Heart right ventricle (tissue), 16 donors: ENCODE results near the gene SENP2. TPM values are rescaled to one million over a fixed set of nuclear protein-coding genes. Genes with fewer than 3 reads are reported as not detected.

Source experiments
- ATAC-seq, 8 donors: fragments of 200-7000 bp; cut with Tn5 transposase; one replicate each; pipeline ENCODE4 v1.9.1; 2020; ENCODE audit warnings: mild to moderate bottlenecking in 8 of 8, moderate library complexity in 8 of 8, moderate number of reproducible peaks in 1 of 8
- DNase-seq, 2 donors: peaks; one replicate each; pipeline ENCODE4 v3.0.0-alpha.2; 2020
- H3K27ac ChIP-seq, 10 donors: fragments of 200-600 bp; sonication (generic) in 2 of 10; one replicate each; pipeline versions ENCODE4 v1.5.0 to v1.8.0; 2020 to 2022; ENCODE audit warnings: mild to moderate bottlenecking in 3 of 10
- H3K27me3 ChIP-seq, 7 donors: fragments of 200-600 bp; one replicate each; pipeline ENCODE4 v1.8.0; 2021 to 2022; ENCODE audit warnings: mild to moderate bottlenecking in 2 of 7
- H3K36me3 ChIP-seq, 9 donors: fragments of 200-600 bp; sonication (generic) in 1 of 9; one replicate each; pipeline versions ENCODE4 v1.5.0 to v1.8.0; 2020 to 2022; ENCODE audit warnings: mild to moderate bottlenecking in 2 of 9
- H3K4me1 ChIP-seq, 9 donors: fragments of 200-600 bp; sonication (generic) in 1 of 9; one replicate each; pipeline versions ENCODE4 v1.5.0 to v1.8.0; 2020 to 2022; ENCODE audit warnings: mild to moderate bottlenecking in 4 of 9
- H3K4me3 ChIP-seq, 10 donors: fragments of 200-600 bp; sonication (generic) in 2 of 10; one replicate each; pipeline versions ENCODE4 v1.5.0 to v1.8.0; 2020 to 2022; ENCODE audit warnings: mild to moderate bottlenecking in 7 of 10, moderate library complexity in 2 of 10
- H3K9me3 ChIP-seq, 11 donors: fragments of 200-600 bp in 10 of 11; sonication (generic) in 2 of 11; one replicate each; pipeline versions ENCODE4 v1.5.0 to v1.8.0; 2013 to 2022; ENCODE audit warnings: mild to moderate bottlenecking in 2 of 11, control low read depth in 1 of 11, moderate library complexity in 1 of 11
- CTCF ChIP-seq, 9 donors: fragments of 200-600 bp; sonication (generic) in 2 of 9; IDR thresholded peaks; one replicate each; pipeline versions ENCODE4 v1.5.0 to v1.8.0; 2021 to 2022; ENCODE audit warnings: antibody characterized with exemption in 9 of 9, mild to moderate bottlenecking in 5 of 9, moderate library complexity in 1 of 9
- WGBS, 2 donors: extraction: QIAGEN DNeasy Blood & Tissue Kit; methylation state at CpG; one replicate each; pipeline ENCODE4 v1.1.7; 2013; ENCODE audit warnings: inconsistent platforms in 1 of 2; 5-methylcytosine and 5-hydroxymethylcytosine counted together
- intact Hi-C, 10 donors: fragments of 100-400 bp; cut with DNase I; formaldehyde crosslinking; loops; one replicate each; pipeline versions ENCODE4 v1.11.1 to v1.14.2; 2022
- polyA plus RNA-seq, 2 donors: library from polyadenylated mRNA; stranded (reverse); fragments of 200-250 nt; gene quantifications; one replicate each; pipeline ENCODE4 v1.2.3, GENCODE V29; 2013
- total RNA-seq, 10 donors: library from RNA; stranded (reverse); fragmentation: NEBNext Ultra II Directional in 3 of 10; extraction: Animal tissue kit (Norgen Biotek cat#: 25700) in 3 of 10; gene quantifications; one replicate each; pipeline versions ENCODE4 v1.2.1 to v1.2.4, GENCODE V29; 2021 to 2023
- donor health status: Arrhythmogenic right ventricular cardiomyopathy.
- donor health status: ischemic (EF 13 %, LVEDD 7.1; RV severe dilation, severe dysfunction).
- donor health status: healthy with polysubstance abuse.
- donor health status: DM: no; HTN: yes; CAD: no.
- donor health status: DM: no; HTN: no; CAD: no.
- donor health status: ischemic (EF 25% LVEDD 6.9; RV normal size, moderate dysfunction).
- donor health status: ischemic (EF 25% LVEDD 5.7; RV mildly dilated, moderate dysfunction).
- donor health status: healthy.
- donor health status: DM: yes; HTN: yes; CAD: no.
- donor health status: Ischemic cardiomyopathy.
- donor health status: ischemic (EF 35%, LVEDD 5.7; RV mildly dilated, moderate dysfunction).
- donor health status: nonischemic (EF 11% LVEDD 7.7; RV severe dilation, severe dysfunction).
- donor health status: DM: yes; HTN: yes; CAD: no.
- donor health status: PGD.
- donor health status: ischemic (EF 29% LVEDD 5.4; RV normal size, mild dysfunction).
- donor health status: nonischemic (EF 23%, LVEDD 6.1; RV moderate dilation, normal function).

The SENP2 gene
- total and polyA plus RNA-seq, 12 donors: 7.9 to 46.5 (median 34.9) TPM

GRCh38 chr3:185605566-185605965, 19.5 kb downstream of the SENP2 start:
- ATAC-seq (no peak), DNase-seq (no peak)
- Histone ChIP-seq H3K9me3 (no peaks in the 10 kb centered on the region), H3K4me1 (no peaks in the 10 kb centered on the region), H3K27ac (no peak overlapping the region), H3K27me3 (no peaks in the 10 kb centered on the region), H3K36me3 (peaks cover 0 to 99% (median 50%) of the 10 kb centered on the region in 9 donors), H3K4me3 (no peak overlapping the region)
- intact Hi-C loops: no loop called here
- no peak for TF ChIP-seq CTCF (IDR thresholded peaks at IDR 0.05)

- intact Hi-C loops: no loop called here
- 88 to 95% methylated on average over 4 of the region's 4 CpGs for WGBS, 2 donors
- H3K4me1 ChIP-seq: no peaks in the 10 kb centered on the region
- no peaks in the 10 kb centered on the region for H3K9me3 ChIP-seq
- ATAC-seq (no peak), DNase-seq (no peak)
- TF ChIP-seq CTCF (IDR thresholded peaks at IDR 0.05): no peak
- no peak overlapping the region for H3K27ac ChIP-seq
- no peak overlapping the region for H3K4me3 ChIP-seq
- no peaks in the 10 kb centered on the region for H3K27me3 ChIP-seq
- H3K36me3 ChIP-seq: peaks cover 0 to 99% (median 50%) of the 10 kb centered on the region in 9 donors
These were observed 20.1 kb downstream of the SENP2 start for GRCh38 chr3:185606196-185606595.

GRCh38 chr3:185613016-185613415, 26.9 kb downstream of the SENP2 start:
- H3K36me3 ChIP-seq: peaks cover 0 to 100% (median 71%) of the 10 kb centered on the region in 9 donors
- H3K4me3 ChIP-seq: no peak overlapping the region
- 86 to 93% methylated on average over 6 of the region's 6 CpGs for WGBS, 2 donors
- H3K4me1 ChIP-seq: no peaks in the 10 kb centered on the region
- H3K27me3 ChIP-seq: no peaks in the 10 kb centered on the region
- H3K27ac ChIP-seq: no peak overlapping the region
- no peak for DNase-seq
- ATAC-seq: no peak
- no peaks in the 10 kb centered on the region for H3K9me3 ChIP-seq
- no peak for TF ChIP-seq CTCF (IDR thresholded peaks at IDR 0.05)
- intact Hi-C loops: no loop called here

GRCh38 chr3:185623939-185624665, 38.0 kb downstream of the SENP2 start:
- Histone ChIP-seq H3K36me3 (peaks cover 0 to 100% (median 59%) of the 10 kb centered on the region in 9 donors), H3K27ac (no peak overlapping the region), H3K4me1 (peaks cover 0 to under 1% (median 0%) of the 10 kb centered on the region in 9 donors), H3K9me3 (no peaks in the 10 kb centered on the region), H3K4me3 (no peak overlapping the region), H3K27me3 (no peaks in the 10 kb centered on the region)
- TF ChIP-seq CTCF (IDR thresholded peaks at IDR 0.05): no peak
- 95 to 96% methylated on average over 7 of the region's 7 CpGs for WGBS, 2 donors
- DNase-seq: no peak
- no peak for ATAC-seq
- intact Hi-C loops: no loop called here
